CD4-positive, alpha-beta memory T cell (primary cell): ENCODE data around the gene SYT2. TPM values are rescaled to one million over a fixed set of nuclear protein-coding genes. Genes with fewer than 3 reads are reported as not detected.

Source experiments
- CTCF ChIA-PET: fragments of 350-600 bp; sonication (Branson Sonifier 250); formaldehyde crosslinking; loops from one replicate; lab custom pipeline; 2021; ENCODE audit warnings: inconsistent platforms; ENCODE audit not compliant: partially characterized antibody; lab: Charles Lee
- POLR2A ChIA-PET: fragments of 350-600 bp; sonication (Branson Sonifier 250); formaldehyde crosslinking; loops from one replicate; lab custom pipeline; 2021; ENCODE audit not compliant: partially characterized antibody; lab: Charles Lee
- DNase-seq, 5 donors: peaks; one replicate each; pipeline versions ENCODE4 v3.0.0 to v3.0.0-alpha.2; 2020 to 2022; ENCODE audit warnings: mixed read lengths in 1 of 5
- H3K27ac ChIP-seq: one replicate; pipeline ENCODE4 v1.7.0; 2013; ENCODE audit warnings: low read depth, low read length
- H3K27me3 ChIP-seq: 2 replicates; pipeline ENCODE4 v1.7.0; 2013; ENCODE audit warnings: mild to moderate bottlenecking, low read length, moderate library complexity; ENCODE audit not compliant: insufficient read depth
- H3K36me3 ChIP-seq: 2 replicates; pipeline ENCODE4 v1.7.0; 2013; ENCODE audit warnings: mild to moderate bottlenecking, low read length, moderate library complexity; ENCODE audit not compliant: insufficient read depth
- H3K4me1 ChIP-seq: 2 replicates; pipeline ENCODE4 v1.7.0; 2013; ENCODE audit warnings: mild to moderate bottlenecking, low read length, moderate library complexity; ENCODE audit not compliant: insufficient read depth
- H3K4me3 ChIP-seq, 2 donors: one replicate each; pipeline ENCODE4 v1.7.0; 2013; ENCODE audit warnings: low read length in 2 of 2, mild to moderate bottlenecking in 1 of 2
- H3K9me3 ChIP-seq, 2 donors: one replicate each; pipeline ENCODE4 v1.7.0; 2013; ENCODE audit warnings: low read length in 2 of 2, control low read depth in 1 of 2; ENCODE audit not compliant: control insufficient read depth in 1 of 2
- H3K27ac Mint-ChIP-seq, 7 donors: one replicate each; pipeline ENCODE4 v1.8.0; 2020 to 2021; ENCODE audit warnings: mixed read lengths in 7 of 7, mild to moderate bottlenecking in 6 of 7, inconsistent platforms in 3 of 7, moderate library complexity in 3 of 7
- H3K27me3 Mint-ChIP-seq, 2 donors: one replicate each; pipeline ENCODE4 v1.8.0; 2020 to 2021; ENCODE audit warnings: mixed read lengths in 2 of 2
- H3K36me3 Mint-ChIP-seq, 2 donors: one replicate each; pipeline ENCODE4 v1.8.0; 2020 to 2021; ENCODE audit warnings: mixed read lengths in 2 of 2, inconsistent platforms in 1 of 2, mild to moderate bottlenecking in 1 of 2
- H3K4me1 Mint-ChIP-seq, 4 donors: one replicate each; pipeline ENCODE4 v1.8.0; 2020 to 2021; ENCODE audit warnings: mixed read lengths in 4 of 4, mild to moderate bottlenecking in 1 of 4
- H3K4me3 Mint-ChIP-seq, 8 donors: one replicate each; pipeline ENCODE4 v1.8.0; 2020 to 2021; ENCODE audit warnings: mixed read lengths in 8 of 8, mild to moderate bottlenecking in 7 of 8, moderate library complexity in 6 of 8, inconsistent platforms in 3 of 8
- H3K9me3 Mint-ChIP-seq, 8 donors: one replicate each; pipeline ENCODE4 v1.8.0; 2020 to 2021; ENCODE audit warnings: mixed read lengths in 8 of 8, mild to moderate bottlenecking in 5 of 8, inconsistent platforms in 3 of 8, moderate library complexity in 1 of 8
- intact Hi-C: fragments of 100-400 bp; cut with micrococcal nuclease; formaldehyde crosslinking; loops from one replicate; pipeline ENCODE4 v1.15.1; 2023
- polyA plus RNA-seq, 2 donors: library from polyadenylated mRNA; unstranded; fragments of 300-500 nt; fragmentation: Illumina TruSeq; gene quantifications; one replicate each; pipeline ENCODE4 v1.2.3, GENCODE V29; 2021
- total RNA-seq, 2 experiments: library from RNA; stranded (reverse); gene quantifications; one replicate each; pipeline ENCODE4 v1.2.3, GENCODE V29; 2021

Gene SYT2
- total and polyA plus RNA-seq, 4 experiments from 2014 or later, result 0.03 TPM; not detected in 3

GRCh38 chr1:202680586-202681352 is 29.5 kb downstream of the SYT2 start:
- Histone ChIP-seq H3K9me3 (no peaks in the 10 kb centered on the region), H3K36me3 (no peaks in the 10 kb centered on the region), H3K4me1 (no peaks in the 10 kb centered on the region), H3K27me3 (no peaks in the 10 kb centered on the region), H3K4me3 (no peak overlapping the region), H3K27ac (no peak overlapping the region)
- intact Hi-C loops, result no loop called here
- Mint-ChIP-seq H3K27me3 (peaks cover 18 to 32% of the 10 kb centered on the region in 2 donors), H3K27ac (no peak overlapping the region), H3K36me3 (peaks cover 1 to 10% of the 10 kb centered on the region in 2 donors), H3K4me3 (no peak overlapping the region), H3K4me1 (no peaks in the 10 kb centered on the region), H3K9me3 (peaks cover 0 to 21% (median 11%) of the 10 kb centered on the region in 8 donors)
- ChIA-PET POLR2A (no interaction called here), CTCF (no interaction called here)
- DNase-seq, result no peak

- Mint-ChIP-seq H3K36me3 (peaks cover 1 to 10% of the 10 kb centered on the region in 2 donors), H3K4me1 (no peaks in the 10 kb centered on the region), H3K9me3 (peaks cover 0 to 21% (median 11%) of the 10 kb centered on the region in 8 donors), H3K4me3 (no peak overlapping the region), H3K27me3 (peaks cover 17 to 34% of the 10 kb centered on the region in 2 donors), H3K27ac (no peak overlapping the region)
- no peaks in the 10 kb centered on the region for H3K36me3 ChIP-seq
- no peak overlapping the region for H3K4me3 ChIP-seq
- no peaks in the 10 kb centered on the region for H3K4me1 ChIP-seq
- no peaks in the 10 kb centered on the region for H3K9me3 ChIP-seq
- no peak for DNase-seq
- H3K27ac ChIP-seq, result no peak overlapping the region
- ChIA-PET POLR2A (no interaction called here), CTCF (no interaction called here)
- no peaks in the 10 kb centered on the region for H3K27me3 ChIP-seq
- intact Hi-C loops, result no loop called here
These were observed 30.7 kb downstream of the SYT2 start for GRCh38 chr1:202679406-202680177.

- ChIA-PET CTCF (interaction anchor here (1.0 kb wide), 1 partner anchor 11 kb away, joined by 3 read pairs; no protein-coding TSS in a partner anchor), POLR2A (no interaction called here)
- H3K9me3 Mint-ChIP-seq, result peaks cover 0 to 21% (median 11%) of the 10 kb centered on the region in 8 donors
- no peak for DNase-seq
- no peak overlapping the region for H3K27ac Mint-ChIP-seq
- H3K27me3 Mint-ChIP-seq, result peaks cover 16 to 28% of the 10 kb centered on the region in 2 donors
- H3K36me3 Mint-ChIP-seq, result peaks cover 1 to 10% of the 10 kb centered on the region in 2 donors
- no peak overlapping the region for H3K4me3 Mint-ChIP-seq
- intact Hi-C loops, result no loop called here
- no peaks in the 10 kb centered on the region for H3K27me3 ChIP-seq
- H3K4me3 ChIP-seq, result no peak overlapping the region
- H3K36me3 ChIP-seq, result no peaks in the 10 kb centered on the region
- peaks cover 0 to under 1% (median 0%) of the 10 kb centered on the region in 4 donors for H3K4me1 Mint-ChIP-seq
- H3K9me3 ChIP-seq, result no peaks in the 10 kb centered on the region
- H3K4me1 ChIP-seq, result no peaks in the 10 kb centered on the region
- H3K27ac ChIP-seq, result no peak overlapping the region
These were observed 32.8 kb downstream of the SYT2 start for GRCh38 chr1:202677433-202677832.

DNA sequence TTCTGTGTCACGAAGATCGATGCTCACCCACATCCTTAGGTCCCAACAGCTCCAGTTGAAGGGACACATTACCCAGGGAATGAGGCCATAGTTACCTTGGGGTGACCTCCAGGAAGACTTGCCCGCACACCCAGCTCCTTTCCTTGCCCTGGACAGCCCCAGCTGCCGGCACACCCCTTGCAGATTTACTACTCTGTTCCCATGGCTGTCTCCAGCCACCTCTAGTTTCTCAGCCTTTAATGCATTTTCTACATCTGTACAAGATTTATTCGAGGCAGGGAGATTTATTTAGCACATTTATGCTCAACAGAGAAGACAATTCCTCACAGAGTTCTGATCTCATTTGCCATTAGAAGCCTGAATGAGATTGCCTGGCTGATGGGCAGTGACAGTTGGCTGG is 36.7 kb downstream of the SYT2 start:
- Mint-ChIP-seq H3K27me3 (peaks cover 5 to 11% of the 10 kb centered on the region in 2 donors), H3K27ac (no peak overlapping the region), H3K9me3 (peaks cover 0 to 19% (median 9%) of the 10 kb centered on the region in 8 donors), H3K36me3 (peaks cover 1 to 4% of the 10 kb centered on the region in 2 donors), H3K4me3 (no peak overlapping the region), H3K4me1 (peaks cover 0 to 1% (median 0%) of the 10 kb centered on the region in 4 donors)
- Histone ChIP-seq H3K27ac (no peak overlapping the region), H3K27me3 (no peaks in the 10 kb centered on the region), H3K36me3 (no peaks in the 10 kb centered on the region), H3K4me1 (no peaks in the 10 kb centered on the region), H3K9me3 (no peaks in the 10 kb centered on the region), H3K4me3 (no peak overlapping the region)
- POLR2A ChIA-PET, result no interaction called here
- intact Hi-C loops, result no loop called here
- DNase-seq, result no peak
- CTCF ChIA-PET, result no interaction called here

DNA sequence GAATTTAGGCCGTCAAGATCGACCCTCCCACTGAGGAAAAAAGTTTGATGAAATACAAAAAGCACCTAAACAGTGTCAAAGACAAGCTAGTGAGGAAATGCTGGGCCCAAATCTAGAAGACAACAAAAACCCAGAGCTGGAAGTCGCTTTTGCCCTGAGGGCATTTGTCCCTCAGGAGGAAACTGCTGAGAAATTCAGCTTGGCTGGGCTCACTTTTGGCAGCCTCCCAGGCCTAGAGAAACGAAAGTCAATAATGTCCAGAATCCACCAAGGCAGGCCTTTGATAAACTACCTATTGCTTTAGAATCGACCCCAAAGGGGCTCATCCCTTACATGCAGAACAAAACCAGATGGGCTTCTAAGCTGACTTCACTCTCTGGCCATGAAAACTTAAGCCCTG is 38.9 kb downstream of the SYT2 start:
- peaks cover 0 to 3% (median 0%) of the 10 kb centered on the region in 8 donors for H3K9me3 Mint-ChIP-seq
- DNase-seq, result no peak
- H3K4me1 Mint-ChIP-seq, result peaks cover 0 to 1% (median 0%) of the 10 kb centered on the region in 4 donors
- H3K4me3 ChIP-seq, result no peak overlapping the region
- no peaks in the 10 kb centered on the region for H3K4me1 ChIP-seq
- no peaks in the 10 kb centered on the region for H3K36me3 ChIP-seq
- CTCF ChIA-PET, result interaction anchor here (1.1 kb wide), 1 partner anchor 12 kb away, joined by 3 read pairs; no protein-coding TSS in a partner anchor
- no peaks in the 10 kb centered on the region for H3K36me3 Mint-ChIP-seq
- no peaks in the 10 kb centered on the region for H3K9me3 ChIP-seq
- intact Hi-C loops, result no loop called here
- POLR2A ChIA-PET, result no interaction called here
- no peak overlapping the region for H3K4me3 Mint-ChIP-seq
- H3K27me3 Mint-ChIP-seq, result peaks cover 0 to 8% of the 10 kb centered on the region in 2 donors
- no peak overlapping the region for H3K27ac Mint-ChIP-seq
- no peak overlapping the region for H3K27ac ChIP-seq
- H3K27me3 ChIP-seq, result no peaks in the 10 kb centered on the region

DNA sequence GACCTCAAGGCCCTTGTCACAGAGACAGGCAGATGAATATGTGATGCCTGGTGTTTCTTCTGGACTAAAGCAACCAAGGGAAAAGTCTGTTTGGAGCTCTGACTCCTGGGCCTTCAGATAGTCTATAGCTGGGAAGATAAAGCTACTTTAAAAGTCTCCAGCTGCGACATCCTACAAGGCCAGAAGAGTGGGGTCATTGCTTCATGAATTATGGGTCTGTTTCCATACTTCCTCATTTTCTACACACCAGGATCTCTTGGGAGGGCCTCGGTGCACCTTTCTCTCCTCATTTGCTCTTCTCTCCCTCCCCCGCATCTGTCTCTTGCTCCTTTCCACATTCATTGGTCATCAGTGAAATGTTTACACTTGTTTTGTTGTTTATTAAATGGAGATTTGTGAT is 44.8 kb downstream of the SYT2 start:
- H3K27ac ChIP-seq, result no peak overlapping the region
- Mint-ChIP-seq H3K36me3 (no peaks in the 10 kb centered on the region), H3K9me3 (no peaks in the 10 kb centered on the region), H3K4me1 (no peaks in the 10 kb centered on the region), H3K27ac (peak overlapping the region in 1 of 7 donors; percentile 16), H3K27me3 (peaks cover 5 to 24% of the 10 kb centered on the region in 2 donors), H3K4me3 (no peak overlapping the region)
- ChIA-PET CTCF (interaction anchor here (1.0 kb wide), 1 partner anchor 12 kb away, joined by 3 read pairs; no protein-coding TSS in a partner anchor), POLR2A (no interaction called here)
- no peaks in the 10 kb centered on the region for H3K4me1 ChIP-seq
- intact Hi-C loops, result no loop called here
- H3K27me3 ChIP-seq, result peaks cover 6% of the 10 kb centered on the region
- DNase-seq, result no peak
- H3K9me3 ChIP-seq, result no peaks in the 10 kb centered on the region
- H3K36me3 ChIP-seq, result no peaks in the 10 kb centered on the region
- H3K4me3 ChIP-seq, result no peak overlapping the region

GRCh38 chr1:202664083-202664482 is 46.2 kb downstream of the SYT2 start:
- peaks cover 5 to 29% of the 10 kb centered on the region in 2 donors for H3K27me3 Mint-ChIP-seq
- intact Hi-C loops, result no loop called here
- DNase-seq, result no peak

More at GRCh38 chr1:202664083-202664482, 46.2 kb downstream of the SYT2 start:
- H3K9me3 Mint-ChIP-seq, result no peaks in the 10 kb centered on the region
- Histone ChIP-seq H3K27me3 (peaks cover 6% of the 10 kb centered on the region), H3K9me3 (no peaks in the 10 kb centered on the region), H3K36me3 (no peaks in the 10 kb centered on the region), H3K4me1 (no peaks in the 10 kb centered on the region), H3K27ac (no peak overlapping the region), H3K4me3 (no peak overlapping the region)
- H3K4me1 Mint-ChIP-seq, result no peaks in the 10 kb centered on the region
- H3K36me3 Mint-ChIP-seq, result no peaks in the 10 kb centered on the region
- H3K4me3 Mint-ChIP-seq, result no peak overlapping the region
- CTCF ChIA-PET, result no interaction called here
- POLR2A ChIA-PET, result no interaction called here
- no peak overlapping the region for H3K27ac Mint-ChIP-seq
